Liver (tissue), 9 donors: ENCODE data around the gene ANAPC16. TPM values are rescaled to one million over a fixed set of nuclear protein-coding genes. Genes with fewer than 3 reads are reported as not detected.

Experiments used
- DNase-seq: peaks from one replicate; pipeline ENCODE4 v3.0.0-alpha.2; 2017; ENCODE audit warnings: low spot score
- H3K27ac ChIP-seq, 2 donors: one replicate each; pipeline ENCODE4 v1.7.0; 2013; ENCODE audit warnings: inconsistent platforms in 2 of 2, low read length in 2 of 2, control low read depth in 1 of 2, low read depth in 1 of 2, mild to moderate bottlenecking in 1 of 2
- H3K27me3 ChIP-seq, 4 donors: one replicate each; pipeline versions ENCODE4 v1.6.1 to v1.7.0; 2013; ENCODE audit warnings: low read length in 3 of 4, inconsistent platforms in 1 of 4, mild to moderate bottlenecking in 1 of 4, moderate library complexity in 1 of 4; ENCODE audit not compliant: control insufficient read depth in 4 of 4, insufficient read depth in 4 of 4
- H3K36me3 ChIP-seq, 4 donors: one replicate each; pipeline versions ENCODE4 v1.6.1 to v1.7.0; 2013; ENCODE audit warnings: low read length in 3 of 4, mild to moderate bottlenecking in 3 of 4, low read depth in 1 of 4, moderate library complexity in 1 of 4; ENCODE audit not compliant: control insufficient read depth in 4 of 4, insufficient read depth in 3 of 4
- H3K4me1 ChIP-seq, 4 donors: one replicate each; pipeline versions ENCODE4 v1.6.1 to v1.7.0; 2013; ENCODE audit warnings: low read length in 3 of 4, mild to moderate bottlenecking in 3 of 4, moderate library complexity in 1 of 4; ENCODE audit not compliant: control insufficient read depth in 4 of 4, insufficient read depth in 4 of 4
- H3K4me3 ChIP-seq, 3 donors: one replicate each; pipeline versions ENCODE4 v1.6.1 to v1.7.0; 2013; ENCODE audit warnings: low read length in 3 of 3, control low read depth in 1 of 3, low read depth in 1 of 3, mild to moderate bottlenecking in 1 of 3
- H3K9ac ChIP-seq, 2 donors: one replicate each; pipeline ENCODE4 v1.7.0; 2013; ENCODE audit warnings: low read length in 2 of 2, mild to moderate bottlenecking in 2 of 2, moderate library complexity in 2 of 2, control low read depth in 1 of 2, low read depth in 1 of 2
- H3K9me3 ChIP-seq, 4 donors: one replicate each; pipeline versions ENCODE4 v1.6.1 to v1.7.0; 2013; ENCODE audit warnings: low read length in 3 of 4; ENCODE audit not compliant: control insufficient read depth in 4 of 4
- ATF3 ChIP-seq: IDR thresholded peaks from 2 replicates; pipeline ENCODE4 v1.6.1; 2016; ENCODE audit warnings: antibody characterized with exemption
- CTCF ChIP-seq: fragments of 150-350 bp; IDR thresholded peaks from 2 replicates; pipeline ENCODE4 v1.5.1; 2017; ENCODE audit warnings: improper control_type of control experiment, low read depth, low read length; ENCODE audit not compliant: missing input control
- EGR1 ChIP-seq, 2 donors: IDR thresholded peaks; 2 replicates each; pipeline ENCODE4 v1.6.1; 2016 to 2018; ENCODE audit warnings: antibody characterized with exemption in 2 of 2, low read depth in 2 of 2
- FOXA1 ChIP-seq: IDR thresholded peaks from 2 replicates; pipeline ENCODE4 v1.6.1; 2016; ENCODE audit warnings: antibody characterized with exemption
- FOXA2 ChIP-seq: IDR thresholded peaks from 2 replicates; pipeline ENCODE4 v1.6.1; 2016; ENCODE audit warnings: antibody characterized with exemption
- GABPA ChIP-seq, 2 donors: IDR thresholded peaks in 1 of 2; conservative IDR thresholded peaks in 1 of 2; 2 replicates each; pipeline ENCODE4 v1.6.1; 2016; ENCODE audit warnings: antibody characterized with exemption in 2 of 2, mild to moderate bottlenecking in 1 of 2, moderate library complexity in 1 of 2
- HNF4A ChIP-seq, 2 donors: conservative IDR thresholded peaks; 2 replicates each; pipeline ENCODE4 v1.6.1; 2016; ENCODE audit warnings: antibody characterized with exemption in 2 of 2, mild to moderate bottlenecking in 2 of 2
- HNF4G ChIP-seq: IDR thresholded peaks from 2 replicates; pipeline ENCODE4 v1.6.1; 2016; ENCODE audit warnings: antibody characterized with exemption
- JUND ChIP-seq, 2 donors: IDR thresholded peaks; 2 replicates each; pipeline ENCODE4 v1.6.1; 2016; ENCODE audit warnings: antibody characterized with exemption in 2 of 2
- MAX ChIP-seq: IDR thresholded peaks from 2 replicates; pipeline ENCODE4 v1.6.1; 2016; ENCODE audit warnings: antibody characterized with exemption
- NR2F2 ChIP-seq: IDR thresholded peaks from 2 replicates; pipeline ENCODE4 v1.6.1; 2016; ENCODE audit warnings: antibody characterized with exemption
- RAD21 ChIP-seq, 2 donors: IDR thresholded peaks; 2 replicates each; pipeline ENCODE4 v1.6.1; 2016; ENCODE audit warnings: antibody characterized with exemption in 2 of 2, mild to moderate bottlenecking in 2 of 2
- RXRA ChIP-seq, 2 donors: IDR thresholded peaks; 2 replicates each; pipeline ENCODE4 v1.6.1; 2017 to 2018; ENCODE audit warnings: antibody characterized with exemption in 2 of 2, mild to moderate bottlenecking in 1 of 2
- SP1 ChIP-seq: IDR thresholded peaks from 2 replicates; pipeline ENCODE4 v1.6.1; 2018; ENCODE audit warnings: antibody characterized with exemption, mild to moderate bottlenecking
- TAF1 ChIP-seq: conservative IDR thresholded peaks from 2 replicates; pipeline ENCODE4 v1.6.1; 2016; ENCODE audit warnings: antibody characterized with exemption, mild to moderate bottlenecking
- YY1 ChIP-seq: IDR thresholded peaks from 2 replicates; pipeline ENCODE4 v1.6.1; 2016; ENCODE audit warnings: antibody characterized with exemption, mild to moderate bottlenecking
- WGBS: extraction: QIAGEN DNeasy Blood & Tissue Kit; methylation state at CpG from one replicate; pipeline ENCODE4 v1.1.7; 2013; 5-methylcytosine and 5-hydroxymethylcytosine counted together
- polyA plus RNA-seq, 2 donors: library from polyadenylated mRNA; stranded (reverse) in 1 of 2; unstranded in 1 of 2; fragments of 200-250 nt in 1 of 2; fragments of >200 nt in 1 of 2; fragmentation: Nextera tagmentation in 1 of 2; extraction: Ambion mirVana in 1 of 2; gene quantifications; one replicate each; pipeline versions ENCODE4 v1.2.1 to v1.2.3, GENCODE V29; 2013 to 2015
- total RNA-seq, 2 donors: library from RNA; depleted of rRNA; stranded (reverse); fragments of >200 nt; gene quantifications; one replicate each; pipeline ENCODE4 v1.2.3, GENCODE V29; 2014
- TF ChIP-seq, protein P1 (sequence below): IDR thresholded peaks from 2 replicates; pipeline ENCODE4 v1.6.1; 2016; ENCODE audit warnings: antibody characterized with exemption
- donor health status: healthy.
- donor health status: healthy.
- donor health status: healthy.
- donor health status: healthy.
- donor health status: healthy.

The ANAPC16 gene
- total and polyA plus RNA-seq, 4 donors: 36.8 to 96.3 (median 55.6) TPM

- H3K27me3 ChIP-seq: no peaks in the 10 kb centered on the region
- no peak overlapping the region for H3K9ac ChIP-seq
- no peak overlapping the region for H3K27ac ChIP-seq
- peaks cover 7 to 26% (median 25%) of the 10 kb centered on the region in 4 donors for H3K36me3 ChIP-seq
- WGBS: 89% methylated on average over 6 of the region's 6 CpGs
- H3K4me1 ChIP-seq: no peaks in the 10 kb centered on the region
- TF ChIP-seq, protein P1, sequence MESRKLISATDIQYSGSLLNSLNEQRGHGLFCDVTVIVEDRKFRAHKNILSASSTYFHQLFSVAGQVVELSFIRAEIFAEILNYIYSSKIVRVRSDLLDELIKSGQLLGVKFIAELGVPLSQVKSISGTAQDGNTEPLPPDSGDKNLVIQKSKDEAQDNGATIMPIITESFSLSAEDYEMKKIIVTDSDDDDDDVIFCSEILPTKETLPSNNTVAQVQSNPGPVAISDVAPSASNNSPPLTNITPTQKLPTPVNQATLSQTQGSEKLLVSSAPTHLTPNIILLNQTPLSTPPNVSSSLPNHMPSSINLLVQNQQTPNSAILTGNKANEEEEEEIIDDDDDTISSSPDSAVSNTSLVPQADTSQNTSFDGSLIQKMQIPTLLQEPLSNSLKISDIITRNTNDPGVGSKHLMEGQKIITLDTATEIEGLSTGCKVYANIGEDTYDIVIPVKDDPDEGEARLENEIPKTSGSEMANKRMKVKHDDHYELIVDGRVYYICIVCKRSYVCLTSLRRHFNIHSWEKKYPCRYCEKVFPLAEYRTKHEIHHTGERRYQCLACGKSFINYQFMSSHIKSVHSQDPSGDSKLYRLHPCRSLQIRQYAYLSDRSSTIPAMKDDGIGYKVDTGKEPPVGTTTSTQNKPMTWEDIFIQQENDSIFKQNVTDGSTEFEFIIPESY: no peak
- TF ChIP-seq SP1 (no peak), FOXA2 (no peak), YY1 (no peak), FOXA1 (no peak), JUND (IDR thresholded peaks at IDR 0.05) (no peak), GABPA (IDR thresholded peaks at IDR 0.05 in 1 of 2, conservative IDR thresholded peaks at IDR 0.05 in 1 of 2) (no peak), ATF3 (no peak), CTCF (no peak), RAD21 (IDR thresholded peaks at IDR 0.05) (no peak), EGR1 (IDR thresholded peaks at IDR 0.05; ENCODE audit: low read depth in 2 of 2) (no peak), RXRA (IDR thresholded peaks at IDR 0.05) (no peak), MAX (no peak), HNF4A (conservative IDR thresholded peaks at IDR 0.05) (no peak), TAF1 (no peak)
- H3K9me3 ChIP-seq: no peaks in the 10 kb centered on the region
- DNase-seq: no peak
- H3K4me3 ChIP-seq: no peak overlapping the region
Measured at GRCh38 chr10:72235544-72236279, 19.9 kb downstream of the ANAPC16 start.

DNA sequence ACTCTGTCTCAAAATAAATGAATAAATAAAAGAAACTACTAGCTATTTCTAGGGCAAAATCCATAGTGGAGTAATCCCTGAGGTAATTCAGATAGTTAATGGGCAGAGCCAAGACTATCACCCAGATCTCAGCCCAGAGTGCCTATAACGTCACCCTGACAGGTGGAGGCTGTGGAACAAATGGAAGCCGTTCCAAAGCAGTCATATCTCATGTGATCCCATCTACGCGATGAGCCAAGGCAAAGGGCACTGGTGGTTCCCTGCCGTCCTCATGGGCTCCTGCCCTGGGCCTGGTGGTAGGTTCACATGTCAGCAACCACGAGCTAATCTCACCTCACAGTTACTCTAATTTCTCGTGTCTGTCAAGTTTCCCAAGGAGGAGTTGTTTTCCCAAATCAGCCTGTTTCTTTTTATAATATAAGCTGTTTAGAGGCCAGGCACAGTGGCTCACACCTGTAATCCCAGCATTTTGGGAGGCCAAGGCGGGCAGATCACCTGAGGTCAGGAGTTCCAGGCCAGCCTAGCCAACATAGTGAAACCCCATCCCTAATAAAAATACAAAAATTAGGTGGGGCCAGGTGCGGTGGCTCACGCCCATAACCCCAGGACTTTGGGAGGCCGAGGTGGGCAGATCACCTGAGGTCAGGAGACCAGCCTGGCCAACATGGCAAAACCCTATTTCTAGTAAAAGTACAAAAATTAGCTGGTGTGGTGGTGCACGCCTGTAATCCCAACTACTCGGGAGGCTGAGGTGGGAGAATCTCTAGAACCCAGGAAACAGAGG is 22.8 kb downstream of the ANAPC16 start:
- DNase-seq: no peak
- H3K36me3 ChIP-seq: peaks cover 2 to 14% (median 13%) of the 10 kb centered on the region in 4 donors
- TF ChIP-seq CTCF: no peak
- TF ChIP-seq EGR1 (IDR thresholded peaks at IDR 0.05; ENCODE audit: low read depth in 2 of 2): no peak
- no peak for TF ChIP-seq RXRA (IDR thresholded peaks at IDR 0.05)
- no peak for TF ChIP-seq JUND (IDR thresholded peaks at IDR 0.05)
- TF ChIP-seq GABPA (IDR thresholded peaks at IDR 0.05 in 1 of 2, conservative IDR thresholded peaks at IDR 0.05 in 1 of 2): no peak
- no peak for TF ChIP-seq RAD21 (IDR thresholded peaks at IDR 0.05)
- TF ChIP-seq HNF4G: no peak
- TF ChIP-seq, protein P1: no peak
- no peak for TF ChIP-seq ATF3
- no peak for TF ChIP-seq NR2F2
- no peak for TF ChIP-seq FOXA1
- TF ChIP-seq FOXA2: no peak
- TF ChIP-seq SP1: no peak
- TF ChIP-seq TAF1: no peak
- no peak for TF ChIP-seq MAX
- no peak for TF ChIP-seq HNF4A (conservative IDR thresholded peaks at IDR 0.05)

More for the DNA sequence above, 22.8 kb downstream of the ANAPC16 start:
- Histone ChIP-seq H3K4me3 (no peak overlapping the region), H3K27ac (no peak overlapping the region), H3K27me3 (no peaks in the 10 kb centered on the region), H3K9me3 (no peaks in the 10 kb centered on the region), H3K4me1 (peaks cover 0 to 3% (median 0%) of the 10 kb centered on the region in 4 donors), H3K9ac (no peak overlapping the region)
- 91% methylated on average over 13 of the region's 13 CpGs for WGBS
